GM19468 (cell line): Measurements from ENCODE around the gene GOPC.

Experiments
- ATAC-seq: cut with Tn5 transposase; IDR thresholded peaks from one replicate; pipeline ENCODE4 v1.9.1; 2021; ENCODE audit warnings: mild to moderate bottlenecking, moderate library complexity, moderate number of reproducible peaks; ENCODE audit not compliant: unreplicated experiment; ENCODE audit errors: extremely low read depth

Gene GOPC

GRCh38 chr6:117552618-117553017, 49.7 kb downstream of the GOPC start:
- no peak for ATAC-seq

- ATAC-seq = no peak
These were observed 51.6 kb downstream of the GOPC start for GRCh38 chr6:117550618-117551242.

DNA sequence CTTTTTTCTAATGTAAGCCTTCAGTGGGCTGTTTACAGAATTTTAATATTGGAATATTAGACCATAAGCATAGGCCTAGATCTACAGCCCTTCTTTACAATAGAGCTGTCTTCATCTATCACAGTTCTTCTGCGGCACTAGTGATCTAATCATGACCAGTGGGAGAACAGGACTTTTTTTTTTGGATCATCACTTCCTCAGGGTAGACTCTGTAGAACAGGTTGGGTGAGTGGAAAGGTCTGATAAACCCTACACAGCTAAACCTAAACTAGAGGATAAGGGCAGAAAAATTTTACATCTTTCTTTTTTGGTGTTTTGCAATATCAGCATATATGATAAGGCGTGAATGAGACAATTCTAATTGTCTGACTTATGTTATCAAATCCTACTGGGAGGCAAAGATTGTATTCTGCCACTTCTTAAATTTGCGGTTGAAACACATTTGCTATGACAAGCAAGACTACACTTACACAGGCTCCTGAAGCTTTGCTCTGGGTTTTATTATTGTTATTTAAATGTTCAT, 52.2 kb downstream of the GOPC start:
- ATAC-seq = no peak

- no peak for ATAC-seq
These were observed 52.7 kb downstream of the GOPC start for GRCh38 chr6:117549611-117550010.

DNA sequence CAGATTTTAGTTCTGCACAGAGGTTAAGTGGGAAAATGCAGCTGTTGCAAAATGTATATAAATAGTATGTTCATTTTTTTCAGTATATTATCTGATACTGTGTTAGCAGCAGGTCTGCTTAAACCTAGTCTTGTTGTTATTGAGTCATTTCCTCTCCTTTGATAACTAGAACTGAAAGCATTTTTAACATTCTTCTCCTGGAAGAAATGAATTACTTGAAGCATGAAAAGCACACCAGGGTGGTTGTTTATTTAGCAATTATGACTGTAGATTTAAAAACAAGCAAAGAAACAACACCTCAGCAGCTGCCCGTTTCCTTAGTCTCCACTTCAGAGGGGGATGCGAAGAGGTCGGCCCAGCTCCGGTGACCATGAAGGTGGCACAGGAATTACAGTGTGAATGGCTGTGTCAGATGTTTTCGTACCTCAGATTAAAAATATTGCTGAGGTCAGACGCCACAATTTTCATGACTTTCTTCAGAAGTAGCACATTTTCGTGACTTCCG, 53.5 kb downstream of the GOPC start:
- ATAC-seq = no peak

DNA sequence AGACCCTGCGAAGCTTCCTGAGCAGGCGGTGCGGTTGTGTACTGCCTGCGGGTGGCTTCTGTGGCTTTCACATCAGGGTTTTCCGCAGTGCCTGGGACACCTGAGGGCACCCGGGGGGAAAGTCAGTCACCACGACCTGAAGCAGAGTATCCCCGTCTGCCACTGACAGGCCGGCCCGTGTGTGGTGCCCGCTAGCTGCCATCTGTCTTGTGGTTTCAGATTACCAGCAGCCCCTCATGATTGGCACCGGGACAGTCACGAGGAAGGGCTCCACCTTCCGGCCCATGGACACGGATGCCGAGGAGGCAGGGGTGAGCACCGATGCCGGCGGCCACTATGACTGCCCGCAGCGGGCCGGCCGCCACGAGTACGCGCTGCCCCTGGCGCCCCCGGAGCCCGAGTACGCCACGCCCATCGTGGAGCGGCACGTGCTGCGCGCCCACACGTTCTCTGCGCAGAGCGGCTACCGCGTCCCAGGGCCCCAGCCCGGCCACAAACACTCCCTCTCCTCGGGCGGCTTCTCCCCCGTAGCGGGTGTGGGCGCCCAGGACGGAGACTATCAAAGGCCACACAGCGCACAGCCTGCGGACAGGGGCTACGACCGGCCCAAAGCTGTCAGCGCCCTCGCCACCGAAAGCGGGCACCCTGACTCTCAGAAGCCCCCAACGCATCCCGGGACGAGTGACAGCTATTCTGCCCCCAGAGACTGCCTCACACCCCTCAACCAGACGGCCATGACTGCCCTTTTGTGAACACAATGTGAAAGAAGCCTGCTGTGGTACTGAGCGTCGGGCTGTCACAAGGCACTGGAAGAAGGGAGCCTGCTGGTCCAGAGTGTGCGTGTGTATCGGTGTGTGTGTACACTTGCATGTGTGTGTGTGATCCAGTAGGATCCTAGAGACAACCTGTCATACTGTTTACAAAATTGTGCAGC, 54.4 kb downstream of the GOPC start:
- no peak for ATAC-seq

DNA sequence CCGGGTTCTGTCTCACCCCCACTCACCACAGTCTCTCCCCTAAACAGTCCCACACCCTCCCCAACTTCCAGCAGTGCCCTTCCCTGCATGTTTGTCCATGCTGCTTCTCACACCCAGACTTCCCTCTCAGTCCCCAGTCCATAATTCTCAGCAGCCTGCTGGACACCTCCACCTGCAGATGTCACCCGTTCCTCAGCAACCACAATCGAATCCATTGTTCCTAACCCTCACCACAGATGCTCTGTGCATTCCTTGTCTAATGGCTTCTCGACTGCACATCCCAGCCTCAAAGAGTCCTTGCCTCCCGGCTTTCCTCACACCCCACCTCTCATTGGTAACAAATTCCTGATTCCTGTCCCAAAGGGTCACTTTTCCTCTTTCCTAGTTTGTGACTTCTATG, 55.6 kb downstream of the GOPC start:
- no peak for ATAC-seq

GRCh38 chr6:117545161-117545595, 57.1 kb downstream of the GOPC start:
- no peak for ATAC-seq

GRCh38 chr6:117544716-117545115, 57.6 kb downstream of the GOPC start:
- no peak for ATAC-seq

DNA sequence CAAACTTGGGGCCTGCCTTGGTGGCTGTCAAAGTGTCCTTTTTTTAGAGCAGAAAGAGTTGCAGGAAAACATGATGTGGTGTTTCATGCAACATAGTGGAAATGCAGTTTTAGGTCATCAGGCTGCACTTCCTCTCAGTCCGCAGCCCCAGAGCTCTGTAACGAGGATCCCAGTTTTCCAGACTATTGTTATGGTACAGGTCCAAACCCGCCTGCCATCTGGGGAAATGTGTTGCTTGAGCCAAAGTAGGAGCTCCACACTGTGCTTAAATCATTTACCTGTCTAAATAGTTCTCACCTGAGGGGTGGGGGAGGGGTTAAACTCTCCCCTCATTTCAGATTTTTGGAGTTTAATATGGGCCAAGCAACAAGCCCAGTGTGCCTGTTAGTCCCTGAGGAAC, 59.8 kb downstream of the GOPC start:
- no peak for ATAC-seq

- ATAC-seq = no peak
These were observed 61.6 kb downstream of the GOPC start for GRCh38 chr6:117540670-117541069.

DNA sequence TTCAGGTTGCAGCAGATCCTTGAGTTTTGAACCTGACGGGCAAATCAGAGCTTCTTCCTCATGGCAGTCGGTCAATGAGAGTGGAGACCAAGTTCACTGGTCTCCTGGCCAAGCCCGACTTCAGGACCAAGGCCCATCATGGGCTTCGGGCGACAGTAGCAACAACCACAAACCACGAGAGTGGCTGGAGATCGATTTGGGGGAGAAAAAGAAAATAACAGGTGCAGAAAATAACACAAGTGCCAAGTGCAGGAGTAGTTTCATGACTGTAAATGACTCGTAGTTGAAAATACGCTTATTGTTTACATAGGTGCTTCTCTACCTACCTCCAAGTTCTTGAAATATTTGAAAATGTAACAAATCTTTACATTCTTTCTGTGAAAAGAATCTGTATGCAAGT, 63.7 kb downstream of the GOPC start:
- ATAC-seq = no peak

DNA sequence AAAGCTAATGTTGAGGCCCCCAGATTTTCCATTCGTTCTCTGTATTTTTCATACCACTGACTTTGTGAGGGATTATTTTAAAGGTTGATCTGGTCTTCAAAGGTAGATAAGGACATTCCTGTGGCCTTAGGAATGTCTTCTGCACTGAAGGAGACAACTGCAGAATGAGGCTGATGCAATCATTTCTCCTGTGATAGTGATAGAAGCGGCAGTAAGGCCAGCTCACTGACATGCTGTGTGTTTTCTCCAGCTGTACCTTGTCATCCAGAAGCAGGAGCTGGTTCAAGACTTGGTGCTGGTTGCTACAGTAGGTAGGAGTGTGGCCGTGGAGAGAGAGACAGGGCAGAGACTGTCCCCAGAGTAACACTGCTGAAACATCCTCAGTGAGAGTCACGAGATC, 66.0 kb downstream of the GOPC start:
- no peak for ATAC-seq

- ATAC-seq = no peak
These were observed 67.3 kb downstream of the GOPC start for GRCh38 chr6:117534974-117535373.

DNA sequence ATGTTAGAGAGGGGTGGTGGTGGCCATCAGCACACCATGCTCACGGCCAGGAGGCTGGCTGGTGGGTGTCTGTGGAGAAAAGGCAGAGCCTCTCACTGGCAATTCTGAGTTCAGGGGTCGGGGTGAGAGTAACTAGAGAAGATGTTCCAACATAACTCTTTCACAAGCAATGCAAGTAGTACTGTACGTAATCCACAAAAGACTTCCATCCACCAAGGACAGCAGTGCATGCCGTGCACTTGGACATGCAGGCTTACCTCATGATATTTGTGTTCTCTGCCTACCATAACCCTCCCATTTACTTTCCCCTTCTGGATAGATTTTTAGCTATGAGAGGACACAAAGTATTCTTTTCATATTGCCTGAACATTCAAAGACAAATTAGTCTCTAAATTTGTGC, 68.5 kb downstream of the GOPC start:
- no peak for ATAC-seq

- no peak for ATAC-seq
These were observed 70.2 kb downstream of the GOPC start for GRCh38 chr6:117531809-117532725.

- no peak for ATAC-seq
These were observed 71.0 kb downstream of the GOPC start for GRCh38 chr6:117531346-117531745.

- no peak for ATAC-seq
These were observed 71.7 kb downstream of the GOPC start for GRCh38 chr6:117530467-117531242.

DNA sequence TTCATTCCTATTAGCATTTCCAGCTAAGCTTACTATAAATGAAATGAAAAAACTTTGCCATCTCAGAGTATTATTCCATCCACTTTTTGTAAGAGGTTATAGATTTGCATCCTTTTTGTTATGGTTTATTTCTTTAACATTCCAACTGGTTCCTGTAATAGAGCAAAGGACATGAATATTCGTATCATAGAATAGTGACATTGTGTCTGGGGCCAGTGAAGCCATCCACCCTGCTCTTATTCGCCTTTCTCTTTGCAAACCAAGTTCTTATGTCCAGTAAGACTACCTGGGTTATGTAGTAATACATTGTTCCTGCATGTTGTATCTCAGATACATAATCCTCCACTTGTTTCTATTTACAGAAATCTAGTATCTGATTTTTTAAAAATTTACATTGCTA, 76.7 kb downstream of the GOPC start:
- ATAC-seq = no peak
